Inflammatory macrophage (primary cell): ENCODE data around the gene RRAGB.
"Not testable (repeated sequence)": the region's sequence is repeated elsewhere in the genome, so short reads cannot be mapped to it uniquely, and the experiment has no call there.

Experiments
- DNase-seq, 2 donors: peaks; one replicate each; pipeline ENCODE4 v3.0.0-alpha.2; 2020 to 2022
- total RNA-seq, 18 experiments: gene quantifications; one replicate each; lab custom pipeline; 2026; ENCODE audit warnings: mixed read lengths in 6 of 18, inconsistent platforms in 2 of 18; lab: John Stamatoyannopoulos, UW

The RRAGB gene, protein sequence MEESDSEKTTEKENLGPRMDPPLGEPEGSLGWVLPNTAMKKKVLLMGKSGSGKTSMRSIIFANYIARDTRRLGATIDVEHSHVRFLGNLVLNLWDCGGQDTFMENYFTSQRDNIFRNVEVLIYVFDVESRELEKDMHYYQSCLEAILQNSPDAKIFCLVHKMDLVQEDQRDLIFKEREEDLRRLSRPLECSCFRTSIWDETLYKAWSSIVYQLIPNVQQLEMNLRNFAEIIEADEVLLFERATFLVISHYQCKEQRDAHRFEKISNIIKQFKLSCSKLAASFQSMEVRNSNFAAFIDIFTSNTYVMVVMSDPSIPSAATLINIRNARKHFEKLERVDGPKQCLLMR
- 3.8 to 18.6 (median 12.8) reads per million in 18 experiments for total RNA-seq

- DNase-seq = peak; percentile 93 to 95
These were observed at the start of gene RRAGB for GRCh38 chrX:55717521-55718497. Gene RRAGB, plus strand, starts transcription at chrX:55717749. Its CDS starts 579 bp downstream, at chrX:55718328.

DNA sequence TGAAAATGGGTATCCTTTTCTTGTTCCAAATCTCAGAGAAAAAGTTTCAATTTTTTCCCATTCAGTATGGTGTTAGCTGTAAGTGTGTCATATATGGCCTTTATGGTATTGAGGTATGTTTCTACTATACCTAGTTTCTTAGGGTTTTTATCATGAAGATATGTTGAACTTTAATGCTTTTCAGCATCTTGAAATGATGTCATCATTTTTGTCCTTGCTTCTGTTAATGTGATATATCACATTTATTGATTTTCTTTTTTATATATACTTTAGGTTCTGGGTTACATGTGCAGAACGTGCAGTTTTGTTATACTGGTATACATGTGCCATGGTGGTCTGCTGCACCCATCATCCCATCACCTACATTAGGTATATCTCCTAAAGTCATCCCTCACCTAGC is 49.5 kb upstream of the RRAGB start:
- no peak for DNase-seq

GRCh38 chrX:55688579-55688978 is 29.0 kb upstream of the RRAGB start:
- DNase-seq = not testable (repeated sequence)

- DNase-seq = no peak
These were observed 22.1 kb upstream of the RRAGB start for GRCh38 chrX:55695227-55696018.

- DNase-seq = no peak
These were observed 20.2 kb upstream of the RRAGB start for GRCh38 chrX:55697381-55697780.

DNA sequence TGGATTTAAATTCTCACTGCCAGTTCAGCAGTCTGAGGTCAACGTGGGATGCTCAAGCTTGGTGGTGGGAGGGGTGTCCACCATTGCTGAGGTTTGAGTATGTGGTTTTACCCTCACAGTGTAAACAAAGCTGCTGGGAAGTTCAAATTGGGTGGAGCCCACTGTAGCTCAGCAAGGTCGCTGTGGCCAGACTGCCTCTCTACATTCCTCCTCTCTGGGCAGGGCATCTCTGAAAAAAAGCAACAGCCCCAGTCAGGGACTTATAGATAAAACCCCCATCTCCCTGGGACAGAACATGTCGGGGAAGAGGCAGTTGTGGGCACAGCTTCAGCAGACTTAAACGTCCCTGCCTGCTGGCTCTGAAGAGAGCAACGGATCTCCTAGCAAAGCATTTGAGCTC is 14.9 kb upstream of the RRAGB start:
- no peak for DNase-seq

DNA sequence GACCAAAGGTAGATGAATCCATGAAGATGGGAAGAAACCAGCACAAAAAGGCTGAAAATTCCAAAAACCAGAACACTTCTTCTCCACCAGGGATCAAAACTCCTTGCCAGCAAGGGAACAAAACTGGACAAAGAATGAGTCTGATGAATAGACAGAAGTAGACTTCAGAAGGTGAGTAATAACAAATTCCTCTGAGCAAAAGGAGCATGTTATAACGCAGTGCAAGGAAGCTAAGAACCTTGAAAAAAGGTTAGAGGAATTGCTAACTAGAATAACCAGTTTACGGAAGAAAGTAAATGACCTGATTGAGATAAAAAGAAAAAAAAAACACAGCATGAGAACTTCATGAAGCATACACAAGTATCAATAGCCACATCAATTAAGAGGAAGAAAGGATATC is 14.1 kb upstream of the RRAGB start:
- DNase-seq = not testable (repeated sequence)

DNA sequence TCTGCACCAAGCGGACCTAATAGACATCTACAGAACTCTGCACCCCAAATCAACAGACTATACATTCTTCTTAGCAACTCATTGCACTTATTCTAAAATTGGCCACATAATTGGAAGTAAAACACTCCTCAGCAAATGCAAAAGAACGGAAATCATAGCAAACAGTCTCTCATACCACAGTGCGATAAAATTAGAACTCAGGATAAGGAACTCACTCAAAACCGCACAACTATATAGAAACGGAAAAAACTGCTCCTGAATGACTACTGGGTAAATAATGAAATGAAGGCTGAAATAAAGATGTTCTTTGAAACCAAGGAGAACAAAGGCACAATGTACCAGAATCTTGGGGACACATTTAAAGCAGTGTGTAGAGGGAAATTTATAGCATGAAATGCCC is 12.5 kb upstream of the RRAGB start:
- DNase-seq = not testable (repeated sequence)

- no peak for DNase-seq
These were observed 7.8 kb upstream of the RRAGB start for GRCh38 chrX:55709735-55710134.

- no peak for DNase-seq
These were observed 6.8 kb upstream of the RRAGB start for GRCh38 chrX:55710701-55711100.

DNA sequence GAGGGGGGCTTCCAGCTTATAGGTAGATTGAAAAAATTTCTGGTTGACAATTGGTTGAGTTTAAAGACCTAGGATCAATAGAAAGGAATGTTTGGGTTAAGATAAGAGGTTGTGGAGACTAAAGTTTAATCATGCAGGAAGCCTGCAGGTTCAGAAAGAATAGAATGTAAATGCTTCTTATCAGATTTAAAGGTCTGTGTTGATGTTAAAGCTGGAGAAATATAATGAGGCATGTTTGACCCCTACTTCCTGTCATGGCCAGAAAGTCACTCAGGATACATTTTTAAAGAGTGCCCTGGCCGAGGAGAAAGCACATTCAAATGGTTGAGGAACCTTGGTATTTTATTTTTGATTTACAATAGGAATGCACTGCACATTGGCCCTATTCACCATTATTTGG is 3.9 kb upstream of the RRAGB start:
- DNase-seq = no peak

GRCh38 chrX:55714161-55714560 is 3.4 kb upstream of the RRAGB start:
- peak; percentile 65 to 80 for DNase-seq

- no peak for DNase-seq
These were observed 1.7 kb upstream of the RRAGB start for GRCh38 chrX:55715847-55716246.

DNA sequence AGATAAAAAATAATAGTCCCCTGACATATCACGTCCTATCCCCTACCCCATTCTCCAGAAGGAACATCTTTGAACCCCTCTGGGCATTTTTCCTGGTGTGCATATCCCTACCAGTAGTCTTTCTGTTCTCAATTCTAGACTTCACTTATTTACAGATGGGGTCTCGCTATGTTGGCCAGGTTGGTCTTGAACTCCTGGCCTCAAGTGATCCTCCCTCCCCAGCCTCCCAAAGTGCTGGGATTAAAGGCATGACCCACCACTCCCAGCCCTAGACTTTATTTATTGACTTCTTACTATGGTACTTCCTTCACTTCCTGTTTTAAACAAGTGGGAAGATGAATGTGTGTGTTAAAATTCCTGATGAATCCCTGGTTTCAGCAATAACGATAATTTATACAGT is 612 bp upstream of the RRAGB start:
- no peak for DNase-seq

DNA sequence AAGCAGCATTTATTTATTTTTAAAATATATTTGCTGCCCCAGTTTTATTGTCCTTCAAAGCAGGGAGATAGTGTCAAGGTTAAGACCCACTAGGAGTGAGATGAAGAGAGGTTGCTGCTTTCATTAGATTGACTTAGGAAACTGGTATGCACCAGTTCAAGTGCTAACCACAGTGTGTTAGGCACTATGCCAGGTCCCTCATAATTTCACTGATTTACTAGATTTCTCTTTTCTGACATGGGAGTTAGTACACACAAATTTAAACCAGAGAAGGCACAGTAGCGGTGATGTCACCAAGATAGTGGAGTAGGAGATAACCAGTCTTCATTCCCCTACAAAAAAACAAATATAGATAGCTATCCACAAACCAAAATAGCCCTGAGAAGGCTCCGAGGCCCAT is 14.3 kb downstream of the RRAGB start:
- DNase-seq = no peak

DNA sequence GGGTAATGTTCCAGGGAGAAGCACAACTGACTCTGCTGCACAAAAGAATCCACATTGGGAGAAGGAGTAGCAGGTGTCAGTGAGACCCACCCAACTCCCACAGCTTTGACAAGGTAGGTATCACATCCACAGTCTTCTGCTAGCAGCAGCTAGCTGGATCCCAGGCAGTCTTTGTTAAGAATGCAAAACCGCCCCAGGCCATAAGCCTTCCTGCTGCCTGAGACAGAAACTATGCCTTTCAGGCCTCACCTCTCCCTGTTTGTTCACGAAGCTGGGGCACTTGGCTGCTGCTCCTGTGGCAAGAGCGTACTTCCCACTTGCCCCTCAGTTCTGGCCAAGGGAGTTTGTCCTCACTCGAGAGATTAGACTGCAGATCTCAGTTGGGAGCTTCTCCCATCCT is 21.4 kb downstream of the RRAGB start:
- no peak for DNase-seq

DNA sequence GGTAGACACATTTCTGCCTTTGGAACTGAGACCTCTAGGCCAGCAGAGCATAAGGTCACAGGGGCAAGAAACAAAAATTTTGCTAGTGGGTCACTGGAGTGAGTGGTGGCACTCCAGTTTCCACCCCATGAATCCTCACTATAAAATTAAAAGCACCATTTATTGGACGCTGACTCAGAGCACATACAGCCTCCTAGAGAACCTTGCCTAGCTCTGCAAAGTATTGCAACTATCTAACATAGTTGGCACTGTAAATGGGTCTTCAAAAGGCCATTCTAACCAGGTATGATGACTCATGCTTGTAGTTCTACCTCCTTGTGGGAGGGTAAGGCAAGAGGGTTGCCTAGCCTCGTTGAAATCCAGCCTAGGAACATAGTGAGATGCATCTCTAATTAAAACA is 25.1 kb downstream of the RRAGB start:
- no peak for DNase-seq

- not testable (repeated sequence) for DNase-seq
These were observed 30.9 kb downstream of the RRAGB start for GRCh38 chrX:55748463-55748862.

- no peak for DNase-seq
These were observed 32.7 kb downstream of the RRAGB start for GRCh38 chrX:55750256-55750655.

- no peak for DNase-seq
These were observed 37.3 kb downstream of the RRAGB start for GRCh38 chrX:55754861-55755294.

GRCh38 chrX:55758033-55758432 is 40.5 kb downstream of the RRAGB start:
- DNase-seq = no peak

GRCh38 chrX:55759478-55759877 is 41.9 kb downstream of the RRAGB start:
- no peak for DNase-seq

DNA sequence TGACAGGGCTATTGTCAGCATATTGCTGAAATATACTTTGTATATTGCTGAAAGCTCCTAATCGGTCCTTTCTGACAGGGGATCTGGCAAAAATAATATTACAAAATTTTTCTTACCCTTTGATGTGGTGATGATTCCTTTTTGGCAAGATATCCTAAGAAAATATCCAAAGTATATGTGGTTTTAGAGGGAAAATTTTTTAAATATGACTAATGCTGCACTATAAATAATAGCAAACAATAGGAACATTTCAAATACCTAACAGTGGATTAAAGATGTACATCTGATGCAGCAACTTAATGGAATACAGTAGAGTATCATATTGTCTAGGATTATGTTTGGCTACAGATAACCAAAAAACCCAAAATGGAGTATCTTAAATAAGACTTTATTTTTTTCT is 49.6 kb downstream of the RRAGB start:
- DNase-seq = no peak
